Stimulated activated CD4-positive, alpha-beta T cell treated with anti-CD3 and anti-CD28 coated beads, Interleukin-1b, Interleukin-23, amount 100 ng/mL, for 48 hours (primary cell): ENCODE measurements around the gene SMG9.
A peak's percentile ranks its signal among the peaks of the same experiment; 100 is the strongest.

Source experiments
- DNase-seq: peaks from one replicate; pipeline ENCODE4 v3.0.0-alpha.2; 2020

Gene SMG9

GRCh38 chr19:43719918-43720317, 34.8 kb downstream of the SMG9 start:
- DNase-seq: no peak

- no peak for DNase-seq
These were observed 35.3 kb downstream of the SMG9 start for GRCh38 chr19:43719378-43719868.

GRCh38 chr19:43718627-43719377, 36.0 kb downstream of the SMG9 start:
- DNase-seq: no peak

- no peak for DNase-seq
These were observed 39.0 kb downstream of the SMG9 start, which contains the start of gene IRGC for GRCh38 chr19:43715776-43716175. Gene IRGC (plus strand): TSS chr19:43716076. CDS start chr19:43718559, 2,483 bp downstream.

DNA sequence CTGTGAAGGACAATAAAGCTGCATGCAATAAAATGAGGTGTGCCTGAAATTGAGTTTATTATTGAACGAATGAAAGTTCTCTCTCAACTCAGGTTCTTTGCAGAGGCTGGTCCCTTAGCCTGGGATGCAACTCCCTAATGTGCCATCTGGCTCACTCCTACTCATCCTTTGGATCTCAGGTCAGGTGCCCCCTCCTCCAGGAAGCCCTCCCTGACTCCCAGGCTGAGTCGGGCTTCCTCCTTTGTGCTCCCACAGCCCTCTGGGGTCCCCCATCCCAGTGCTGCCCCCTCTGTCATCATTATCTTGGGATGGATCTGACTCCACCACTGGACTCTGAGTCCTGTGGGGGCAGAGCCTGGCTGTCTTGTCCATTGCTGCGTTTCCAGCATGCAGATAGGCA, 41.6 kb downstream of the SMG9 start:
- no peak for DNase-seq

GRCh38 chr19:43711751-43712355, 42.9 kb downstream of the SMG9 start:
- DNase-seq: peak; percentile 13

DNA sequence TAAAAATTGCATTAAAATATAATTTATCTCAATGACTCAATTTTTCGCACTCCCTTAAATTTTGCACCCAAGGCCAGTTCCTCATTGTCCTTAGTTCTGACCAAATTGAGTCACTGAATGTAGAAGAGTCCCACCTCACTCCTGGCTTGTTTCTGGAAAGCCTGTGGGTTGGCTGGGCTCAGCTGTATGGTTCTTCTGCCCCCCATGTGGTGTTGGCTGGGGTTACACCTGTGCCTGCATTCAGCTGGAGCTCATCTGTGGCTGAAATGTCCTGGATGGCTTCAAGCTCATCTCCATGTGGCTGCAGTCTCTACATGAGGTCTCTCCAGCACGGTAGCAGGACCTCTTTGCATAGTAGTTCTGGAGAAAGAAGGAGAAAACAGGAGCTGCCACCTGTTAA, 46.0 kb downstream of the SMG9 start:
- DNase-seq: no peak

GRCh38 chr19:43707158-43707712, 47.5 kb downstream of the SMG9 start:
- DNase-seq: no peak

DNA sequence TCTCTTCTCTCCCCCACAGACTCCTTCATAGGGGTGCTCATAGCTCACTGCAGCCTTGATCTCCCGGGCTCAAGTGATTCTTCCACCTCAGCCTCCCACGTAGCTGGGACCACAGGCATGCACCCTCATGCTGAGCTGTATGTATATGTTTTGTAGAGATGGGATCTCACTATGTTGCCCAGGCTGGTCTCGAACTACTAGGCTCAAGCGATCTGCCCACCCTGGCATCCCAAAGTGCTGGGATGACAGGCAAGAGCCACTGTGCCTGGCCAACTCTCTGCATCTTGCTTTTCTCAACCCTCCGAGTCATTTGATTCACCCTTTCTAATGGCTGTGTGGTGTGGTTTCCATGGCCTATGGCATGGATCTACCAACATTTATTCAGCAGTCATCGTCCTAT, 49.0 kb downstream of the SMG9 start:
- no peak for DNase-seq

- no peak for DNase-seq
These were observed 50.6 kb downstream of the SMG9 start for GRCh38 chr19:43704002-43704705.

- DNase-seq: peak; percentile 10
These were observed 54.3 kb downstream of the SMG9 start for GRCh38 chr19:43700395-43701000.

DNA sequence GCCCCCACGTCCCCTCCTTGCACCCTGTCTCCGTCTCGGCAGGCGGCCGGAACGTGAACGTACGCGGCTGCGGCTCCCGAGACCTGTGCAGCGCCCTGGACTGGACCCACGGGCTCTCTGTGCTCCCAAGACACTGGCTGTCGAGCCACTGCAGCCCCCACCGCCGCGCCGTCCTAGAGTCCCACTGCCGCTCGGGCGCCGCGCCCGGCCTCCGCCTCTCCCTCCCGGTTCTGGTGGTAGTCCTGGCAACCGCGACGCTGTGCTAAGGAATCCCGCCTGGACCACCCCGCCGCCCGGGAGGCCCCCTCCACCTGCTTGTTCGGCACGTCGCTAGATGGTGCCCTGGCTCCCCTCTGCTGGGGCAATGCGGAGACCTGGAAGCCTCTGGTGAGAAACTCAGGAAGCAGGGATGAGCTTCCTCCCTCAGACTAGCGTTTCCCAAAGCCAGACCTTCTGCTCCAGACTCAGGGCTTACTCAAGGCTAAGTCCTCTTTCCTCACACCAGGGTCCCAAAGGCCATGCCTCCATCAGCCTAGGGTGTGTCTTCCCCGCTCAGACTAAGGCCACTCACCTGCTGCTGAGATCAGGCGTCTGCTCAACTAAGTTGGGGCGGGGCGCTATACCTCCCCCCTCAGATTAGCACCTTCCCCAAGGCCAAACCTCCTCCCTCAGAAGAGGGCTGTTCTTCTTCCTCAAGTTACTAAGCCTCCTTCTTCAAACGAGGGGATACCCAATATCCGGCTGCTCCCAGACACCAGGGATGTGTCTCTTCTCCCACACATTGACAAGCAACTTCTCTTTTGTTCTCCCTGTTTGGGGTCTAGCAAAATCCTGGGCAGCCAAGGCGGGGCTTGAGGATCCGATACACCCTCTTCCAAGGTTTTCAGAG, 55.0 kb downstream of the SMG9 start:
- DNase-seq: no peak

DNA sequence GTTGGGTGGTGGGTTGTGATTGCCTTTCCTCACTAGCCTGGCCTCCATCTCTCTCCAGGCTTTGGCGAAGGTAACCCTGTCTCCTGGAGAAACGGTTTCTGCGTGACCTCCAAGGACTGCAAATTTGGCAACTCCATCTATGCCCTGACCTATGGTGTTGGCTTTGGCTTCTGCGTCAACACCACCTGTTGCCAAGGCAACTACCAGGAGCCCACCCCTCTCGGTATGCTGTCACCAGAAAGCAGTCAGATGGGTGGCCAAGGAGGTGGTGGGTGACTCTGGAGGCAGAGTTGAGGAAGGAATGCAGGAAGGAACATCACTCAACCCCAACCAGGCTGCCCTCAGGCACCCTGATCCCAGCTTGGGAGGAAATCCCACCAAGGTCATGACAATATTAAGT, 57.5 kb downstream of the SMG9 start:
- DNase-seq: no peak

- no peak for DNase-seq
These were observed 58.6 kb downstream of the SMG9 start for GRCh38 chr19:43695985-43696704.

DNA sequence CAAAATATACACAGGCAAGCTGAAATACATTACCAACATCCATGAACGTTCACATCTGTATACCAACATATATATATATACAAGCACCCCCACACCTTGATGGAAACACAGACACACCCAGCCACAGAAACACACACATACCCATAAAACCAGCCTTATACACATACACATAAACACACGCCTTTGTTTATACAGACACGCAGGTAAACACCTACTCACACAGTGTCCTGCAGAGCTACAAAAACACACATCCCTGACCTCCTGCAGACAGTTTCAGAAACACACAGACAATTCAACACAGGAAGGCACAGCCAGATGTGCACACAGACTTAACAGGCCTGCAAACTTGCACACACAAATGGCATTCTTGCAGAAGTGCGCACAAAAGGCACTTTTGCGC, 60.2 kb downstream of the SMG9 start:
- DNase-seq: no peak

DNA sequence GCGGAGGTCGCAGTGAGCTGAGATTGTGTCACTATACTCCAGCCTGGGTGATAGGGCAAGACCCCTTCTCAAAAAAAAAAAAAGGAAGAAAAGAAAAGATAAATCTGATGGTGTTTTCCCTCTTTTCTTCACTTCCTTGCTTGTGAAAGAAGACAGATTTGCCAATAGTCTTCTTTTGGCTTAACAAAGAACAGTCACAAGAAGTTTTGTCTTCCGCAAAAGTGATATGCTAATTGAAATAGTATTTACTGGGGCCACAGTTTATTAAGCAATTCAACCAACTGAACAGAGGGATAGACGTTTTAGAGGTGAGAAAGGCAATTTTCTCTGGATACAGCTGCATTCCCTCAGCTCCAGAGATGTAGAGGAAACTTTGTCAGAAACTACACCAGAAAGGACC, 61.9 kb downstream of the SMG9 start:
- DNase-seq: no peak

DNA sequence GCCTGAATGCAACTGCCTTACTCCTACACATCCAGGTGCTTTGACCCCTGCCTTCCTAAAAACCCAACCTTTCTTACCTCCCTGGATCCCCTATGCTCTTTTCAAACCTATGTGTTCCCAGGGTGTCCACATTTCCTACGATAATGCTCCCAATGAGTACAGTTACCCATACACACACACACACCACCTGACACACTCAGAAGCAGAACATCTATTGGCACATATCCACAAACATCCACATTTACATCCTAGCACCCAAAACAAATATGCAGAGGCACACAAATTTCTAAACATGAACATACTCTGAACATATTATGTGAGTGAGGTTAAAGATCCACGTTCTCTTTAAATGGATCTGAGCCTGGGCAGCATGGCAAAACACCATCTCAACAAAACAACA, 62.4 kb downstream of the SMG9 start:
- no peak for DNase-seq

DNA sequence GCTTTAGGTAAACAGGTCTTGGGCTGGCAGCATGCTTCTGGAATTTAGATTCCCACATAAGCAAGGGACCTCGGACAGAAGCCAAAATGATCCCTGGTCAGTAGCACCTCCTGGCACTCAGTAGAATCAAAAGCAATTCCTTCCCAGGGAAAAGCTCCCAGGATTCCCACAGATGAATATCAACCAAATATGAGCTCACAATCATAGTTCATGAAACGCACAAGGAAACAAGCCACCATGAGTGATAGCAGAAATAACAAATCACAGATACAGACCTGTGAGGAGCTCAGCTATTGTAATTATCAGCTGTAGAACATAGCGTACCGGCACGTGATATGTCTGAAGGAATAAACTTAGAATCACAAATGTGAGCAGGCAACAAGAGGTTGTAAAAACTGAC, 63.0 kb downstream of the SMG9 start:
- DNase-seq: no peak

GRCh38 chr19:43690890-43691289, 63.9 kb downstream of the SMG9 start:
- no peak for DNase-seq

DNA sequence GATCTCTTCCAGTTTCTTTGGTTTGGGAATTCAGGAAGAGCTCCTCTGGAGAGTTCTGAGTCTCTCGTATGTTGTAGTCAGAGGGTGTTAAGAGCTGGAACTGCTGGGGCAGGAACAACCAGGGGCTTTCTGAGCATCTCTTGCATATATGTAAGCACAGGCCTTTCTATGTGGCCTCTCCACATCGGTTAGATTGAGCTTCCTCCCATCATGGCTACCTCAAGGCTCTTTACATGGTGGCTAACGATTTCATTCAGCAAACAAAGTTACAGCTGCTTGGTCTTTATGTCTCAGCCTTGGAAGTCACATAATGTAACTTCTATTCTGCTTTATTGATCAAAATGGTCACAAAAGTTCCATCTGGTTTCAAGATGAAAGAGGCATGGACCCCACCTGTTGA, 64.3 kb downstream of the SMG9 start:
- no peak for DNase-seq

DNA sequence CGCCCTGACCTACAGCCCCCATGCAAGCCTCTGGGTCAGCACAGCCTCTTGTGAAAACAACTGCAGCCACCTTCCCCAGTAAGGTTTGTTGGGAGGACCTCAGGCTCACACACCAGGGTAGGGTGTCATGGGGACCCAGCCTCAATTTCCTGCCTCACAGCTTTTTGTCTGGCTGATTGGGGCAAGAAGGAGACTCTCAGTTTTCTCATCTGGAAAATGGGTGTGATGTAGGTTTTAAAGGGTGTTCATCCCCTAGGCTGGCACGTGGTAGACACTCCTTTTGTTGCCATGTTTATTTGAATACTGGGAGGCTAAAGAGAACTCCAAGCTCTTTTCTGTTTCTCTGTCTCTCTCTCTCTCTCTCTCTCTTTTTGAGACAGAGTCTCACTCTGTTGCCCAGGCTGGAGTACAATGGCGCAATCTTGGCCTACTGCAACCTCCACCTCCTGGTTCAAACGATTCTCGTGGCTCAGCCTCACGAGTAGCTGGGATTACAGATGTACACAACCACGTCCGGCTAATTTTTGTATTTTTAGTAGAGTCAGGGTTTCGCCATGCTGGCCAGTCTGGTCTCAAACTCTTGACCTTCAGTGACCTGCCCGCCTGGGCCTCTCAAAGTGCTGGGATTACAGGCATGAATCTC, 66.6 kb downstream of the SMG9 start:
- no peak for DNase-seq
